ENCODE results near the gene NPHP4.

NPHP4 gene

DNA sequence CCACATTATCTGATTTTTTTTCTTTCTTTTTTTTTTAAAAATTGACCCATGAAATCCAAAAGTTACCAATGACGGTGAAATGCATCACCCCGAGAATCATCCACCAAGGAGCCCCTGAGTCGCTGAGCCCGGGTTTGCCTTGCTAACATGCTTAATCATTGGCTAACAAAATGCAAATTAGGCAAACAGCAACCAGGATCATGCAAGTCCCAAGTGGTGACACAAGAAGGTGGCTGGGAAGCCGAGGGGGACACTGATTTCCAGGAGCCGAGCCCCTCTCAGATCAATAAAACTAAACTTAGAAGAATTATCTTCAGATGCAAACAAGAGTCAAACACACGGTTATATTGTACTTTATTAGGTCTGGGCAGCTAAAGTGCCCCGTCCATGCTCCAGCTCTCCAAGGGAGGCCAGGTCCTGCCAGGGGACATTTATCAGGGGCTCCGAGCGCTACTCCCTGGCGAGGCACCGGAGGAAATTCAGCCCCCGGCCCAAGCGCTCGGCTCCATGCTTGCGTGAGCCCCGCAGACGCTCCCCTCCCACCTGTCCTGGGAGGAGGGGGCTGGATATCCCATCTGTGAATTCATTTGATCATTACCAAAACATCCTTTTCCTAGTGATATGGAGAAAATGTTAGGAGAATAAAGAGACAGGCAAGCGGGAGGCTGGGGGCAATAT lies 154.1 kb downstream of the NPHP4 start:
- Histone ChIP-seq H3K9me3 (ENCODE audit: low read length) (no peaks in the 10 kb centered on the region), H3K27me3 (ENCODE audit: control insufficient read depth in 1 of 2, insufficient read depth in 2 of 2, low read length in 2 of 2) (peaks cover 0 to 15% of the 10 kb centered on the region in 2 donors), H3K27ac (ENCODE audit: low read depth, low read length) (no peak overlapping the region), H3K4me3 (ENCODE audit: low read depth in 1 of 2, low read length in 2 of 2) (no peak overlapping the region), H3K36me3 (ENCODE audit: insufficient read depth, low read length) (no peaks in the 10 kb centered on the region), H3K4me1 (ENCODE audit: insufficient read depth, low read length) (no peaks in the 10 kb centered on the region), H3K9ac (ENCODE audit: low read length) (no peak overlapping the region)

DNA sequence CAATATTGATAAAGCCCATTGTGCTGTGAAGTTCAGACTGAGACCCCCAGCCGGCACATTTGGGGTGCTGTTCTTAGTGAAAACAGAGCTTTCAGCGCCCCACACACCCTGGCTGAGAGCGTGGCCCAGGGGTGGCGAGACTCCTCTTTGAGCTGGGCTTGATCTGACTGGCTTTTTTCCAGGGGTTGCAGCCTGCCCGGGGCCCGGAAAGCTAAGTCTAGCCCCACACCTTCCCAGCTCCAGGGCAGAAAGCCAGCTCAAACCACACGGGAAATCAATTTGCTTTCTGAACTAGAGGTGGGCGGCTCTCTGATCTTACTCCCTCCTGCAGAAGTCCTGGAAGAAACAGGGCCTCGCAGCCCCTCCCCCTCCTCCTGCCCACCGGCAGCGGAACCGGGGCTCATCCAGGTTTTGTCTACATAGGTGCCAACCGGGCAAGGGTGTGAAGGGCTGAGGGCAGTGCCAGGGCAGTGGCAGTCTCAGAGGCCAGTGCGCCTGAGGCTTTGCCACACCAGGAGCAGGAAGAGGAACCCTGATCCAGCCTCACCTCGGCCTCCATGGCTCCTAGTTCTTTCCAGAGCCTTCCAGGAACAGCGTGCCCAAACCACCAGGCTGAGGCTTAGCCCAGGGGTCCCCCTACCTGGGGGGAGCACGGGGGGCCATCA lies 155.3 kb downstream of the NPHP4 start:
- H3K27ac ChIP-seq (ENCODE audit: low read depth, low read length) = no peak overlapping the region
- no peaks in the 10 kb centered on the region for H3K4me1 ChIP-seq (ENCODE audit: insufficient read depth, low read length)
- H3K27me3 ChIP-seq (ENCODE audit: control insufficient read depth in 1 of 2, insufficient read depth in 2 of 2, low read length in 2 of 2) = peaks cover 0 to 18% of the 10 kb centered on the region in 2 donors
- H3K4me3 ChIP-seq (ENCODE audit: low read depth in 1 of 2, low read length in 2 of 2) = no peak overlapping the region
- H3K9ac ChIP-seq (ENCODE audit: low read length) = no peak overlapping the region
- H3K9me3 ChIP-seq (ENCODE audit: low read length) = no peaks in the 10 kb centered on the region
- H3K36me3 ChIP-seq (ENCODE audit: insufficient read depth, low read length) = no peaks in the 10 kb centered on the region

DNA sequence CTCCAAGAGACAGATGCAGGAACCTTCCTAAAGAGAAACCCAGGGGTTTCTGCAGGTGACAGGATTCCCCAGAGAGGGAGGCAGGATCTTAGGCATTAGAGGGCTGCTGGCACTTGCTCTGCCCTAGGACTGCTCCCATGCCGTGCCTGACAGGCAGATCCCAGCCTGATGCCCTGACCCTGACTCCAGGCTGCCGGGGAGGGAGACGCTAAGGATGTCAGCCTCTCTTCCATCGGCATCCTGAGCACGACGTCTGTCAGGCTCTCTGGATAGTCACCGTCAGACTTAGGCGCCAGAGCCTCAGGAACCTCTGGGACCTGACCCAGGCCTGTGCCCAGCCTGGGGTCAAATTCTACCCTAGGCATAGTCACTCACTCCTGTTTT lies 157.1 kb downstream of the NPHP4 start:
- H3K27ac ChIP-seq (ENCODE audit: low read depth, low read length) = no peak overlapping the region
- peaks cover 0 to 30% of the 10 kb centered on the region in 2 donors for H3K27me3 ChIP-seq (ENCODE audit: control insufficient read depth in 1 of 2, insufficient read depth in 2 of 2, low read length in 2 of 2)
- no peaks in the 10 kb centered on the region for H3K36me3 ChIP-seq (ENCODE audit: insufficient read depth, low read length)
- H3K9ac ChIP-seq (ENCODE audit: low read length) = no peak overlapping the region
- no peaks in the 10 kb centered on the region for H3K4me1 ChIP-seq (ENCODE audit: insufficient read depth, low read length)
- no peak overlapping the region for H3K4me3 ChIP-seq (ENCODE audit: low read depth in 1 of 2, low read length in 2 of 2)
- H3K9me3 ChIP-seq (ENCODE audit: low read length) = no peaks in the 10 kb centered on the region

DNA sequence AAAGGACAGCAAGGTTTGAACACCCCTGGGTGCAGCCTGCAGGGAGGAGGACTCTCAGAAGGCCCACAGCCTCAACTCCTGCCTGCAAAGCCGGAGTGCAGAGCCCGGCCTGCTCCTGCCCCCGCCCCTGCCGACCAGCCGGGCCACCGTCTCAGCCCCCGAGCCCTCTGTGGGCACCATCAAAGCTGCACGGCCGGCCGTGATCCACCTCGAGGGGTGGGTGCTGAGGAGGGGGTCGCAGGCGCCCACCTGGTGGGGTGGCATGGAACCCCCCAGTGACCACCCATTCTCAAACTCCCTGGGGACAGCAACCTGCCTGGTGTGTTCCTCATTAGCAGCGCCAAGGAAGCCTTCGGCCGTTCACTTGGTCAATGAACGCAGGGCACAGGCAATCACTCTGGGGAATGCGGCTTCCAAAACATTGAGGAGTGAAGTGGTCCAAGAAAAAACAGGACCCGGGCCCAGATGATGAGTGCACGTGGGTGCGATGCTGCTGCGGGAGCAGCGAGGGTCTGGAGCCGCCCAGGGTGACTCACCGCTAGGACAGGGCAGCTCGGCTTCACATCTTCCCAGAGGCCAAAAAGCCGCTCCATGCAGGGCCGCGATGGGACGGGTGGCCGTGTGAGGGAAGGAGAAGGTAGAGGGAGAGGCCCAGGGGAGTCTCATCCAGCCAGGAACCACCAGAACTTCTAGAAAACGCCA lies 157.6 kb downstream of the NPHP4 start:
- Histone ChIP-seq H3K9ac (ENCODE audit: low read length) (no peak overlapping the region), H3K4me3 (ENCODE audit: low read depth in 1 of 2, low read length in 2 of 2) (no peak overlapping the region), H3K36me3 (ENCODE audit: insufficient read depth, low read length) (no peaks in the 10 kb centered on the region), H3K9me3 (ENCODE audit: low read length) (no peaks in the 10 kb centered on the region), H3K4me1 (ENCODE audit: insufficient read depth, low read length) (no peaks in the 10 kb centered on the region), H3K27ac (ENCODE audit: low read depth, low read length) (no peak overlapping the region), H3K27me3 (ENCODE audit: control insufficient read depth in 1 of 2, insufficient read depth in 2 of 2, low read length in 2 of 2) (peaks cover 0 to 30% of the 10 kb centered on the region in 2 donors)

DNA sequence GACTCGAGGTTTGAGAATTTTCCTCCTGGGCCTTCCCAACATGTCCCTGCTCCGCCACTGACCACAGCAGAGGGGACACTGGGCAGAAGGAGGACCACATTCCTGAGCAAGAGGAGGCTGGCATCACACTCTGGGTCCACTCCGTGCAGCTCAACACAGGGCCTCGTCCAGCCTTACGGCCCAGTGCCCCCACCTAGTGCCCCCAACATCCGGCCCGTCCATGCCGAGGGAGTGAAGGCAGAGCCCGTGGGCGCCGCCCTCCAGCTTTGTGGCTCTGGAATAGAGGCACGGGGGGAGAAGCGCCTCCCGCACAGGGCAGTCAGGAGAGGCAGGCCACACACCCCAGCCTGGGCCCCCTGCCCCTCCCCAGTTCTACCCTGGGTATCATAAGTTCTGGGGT lies 158.3 kb downstream of the NPHP4 start:
- Histone ChIP-seq H3K4me1 (ENCODE audit: insufficient read depth, low read length) (no peaks in the 10 kb centered on the region), H3K4me3 (ENCODE audit: low read depth in 1 of 2, low read length in 2 of 2) (no peak overlapping the region), H3K9me3 (ENCODE audit: low read length) (no peaks in the 10 kb centered on the region), H3K36me3 (ENCODE audit: insufficient read depth, low read length) (no peaks in the 10 kb centered on the region), H3K27ac (ENCODE audit: low read depth, low read length) (no peak overlapping the region), H3K9ac (ENCODE audit: low read length) (no peak overlapping the region), H3K27me3 (ENCODE audit: control insufficient read depth in 1 of 2, insufficient read depth in 2 of 2, low read length in 2 of 2) (peaks cover 0 to 30% of the 10 kb centered on the region in 2 donors)

DNA sequence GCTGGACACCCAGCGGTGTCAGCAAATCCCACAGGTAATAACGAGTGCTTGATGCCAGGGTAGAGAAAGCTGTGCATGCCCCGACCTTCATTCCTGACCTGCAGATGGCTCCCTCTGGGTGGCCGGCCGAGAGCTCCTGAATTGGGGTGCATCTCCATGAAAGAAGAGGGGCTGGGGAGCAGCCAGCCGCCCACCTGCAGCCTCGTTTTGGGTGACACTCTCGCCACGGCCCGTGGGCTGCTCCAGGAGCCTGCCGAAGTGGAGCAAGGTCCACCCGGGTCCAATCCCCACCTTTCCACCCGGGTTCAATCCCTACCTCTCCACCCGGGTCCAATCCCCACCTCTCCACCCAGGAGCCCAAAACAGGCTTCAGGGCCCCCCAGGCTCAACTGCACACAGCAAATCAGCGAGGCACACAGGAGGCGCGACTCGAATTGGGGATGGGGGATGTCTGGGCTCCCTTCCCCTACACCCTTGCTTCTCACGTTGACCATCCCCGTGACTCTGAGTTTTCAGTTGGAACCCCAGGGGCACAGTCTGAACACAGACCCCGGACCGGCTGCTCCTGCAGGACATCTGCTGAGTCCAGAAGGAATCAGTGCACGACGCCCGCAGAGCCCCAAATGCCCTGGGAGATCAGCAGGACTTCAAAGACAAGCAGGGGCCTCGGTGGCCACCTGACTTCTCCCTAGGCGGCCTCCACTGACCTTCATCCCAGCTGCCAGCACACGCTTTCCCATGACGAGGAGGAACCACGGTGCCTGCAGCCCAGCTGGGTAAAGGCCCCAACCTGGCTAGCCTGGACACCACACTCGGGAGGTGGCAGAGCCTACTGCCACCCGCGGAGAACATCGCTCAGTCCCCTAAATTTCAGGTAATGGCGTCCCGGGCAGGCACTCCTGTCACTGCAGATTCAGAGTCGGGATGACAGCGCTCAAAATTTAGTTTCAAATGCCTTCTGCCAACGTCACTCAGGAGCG lies 159.0 kb downstream of the NPHP4 start:
- H3K9ac ChIP-seq (ENCODE audit: low read length) = no peak overlapping the region
- no peak overlapping the region for H3K4me3 ChIP-seq (ENCODE audit: low read depth in 1 of 2, low read length in 2 of 2)
- no peak overlapping the region for H3K27ac ChIP-seq (ENCODE audit: low read depth, low read length)

DNA sequence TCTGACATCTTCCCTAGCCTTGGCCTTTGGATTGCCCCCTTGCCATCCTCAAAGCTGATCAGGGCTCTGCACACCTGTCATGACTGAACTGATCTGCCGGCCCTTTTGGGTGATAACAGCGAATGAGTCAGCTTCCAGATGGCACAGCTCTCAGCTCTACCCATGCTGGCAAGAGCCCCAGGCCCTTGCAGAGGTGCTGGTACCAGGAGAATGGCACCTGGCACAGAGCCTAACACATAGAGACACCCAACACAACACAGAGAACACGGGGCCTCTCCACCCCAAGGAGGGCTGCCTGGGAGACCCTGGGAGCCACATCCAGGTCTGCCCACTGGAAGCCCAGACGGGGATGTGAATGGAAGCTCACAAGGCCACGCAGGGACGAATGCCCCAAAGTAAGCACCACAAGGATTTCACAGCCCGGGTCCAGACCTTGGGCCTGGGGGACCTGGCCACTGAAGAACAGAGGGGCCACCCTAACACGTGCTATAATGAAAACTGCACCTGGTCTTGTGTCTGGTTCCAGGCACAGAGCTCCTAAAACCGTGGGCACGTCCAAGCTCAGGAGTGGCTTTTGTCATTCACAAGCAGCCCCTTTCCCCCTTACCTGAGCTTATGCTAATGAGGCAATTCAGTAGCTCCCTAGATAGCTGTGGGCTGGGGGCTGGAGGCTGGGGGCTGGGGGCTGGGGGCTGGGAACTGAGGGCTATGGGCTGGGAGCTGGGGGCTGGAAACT lies 160.5 kb downstream of the NPHP4 start:
- Histone ChIP-seq H3K27ac (ENCODE audit: low read depth, low read length) (no peak overlapping the region), H3K9me3 (ENCODE audit: low read length) (no peaks in the 10 kb centered on the region), H3K9ac (ENCODE audit: low read length) (no peak overlapping the region), H3K36me3 (ENCODE audit: insufficient read depth, low read length) (no peaks in the 10 kb centered on the region), H3K4me1 (ENCODE audit: insufficient read depth, low read length) (no peaks in the 10 kb centered on the region), H3K27me3 (ENCODE audit: control insufficient read depth in 1 of 2, insufficient read depth in 2 of 2, low read length in 2 of 2) (peaks cover 0 to 24% of the 10 kb centered on the region in 2 donors), H3K4me3 (ENCODE audit: low read depth in 1 of 2, low read length in 2 of 2) (no peak overlapping the region)

More for the DNA sequence above, 159.0 kb downstream of the NPHP4 start:
- no peaks in the 10 kb centered on the region for H3K9me3 ChIP-seq (ENCODE audit: low read length)
- no peaks in the 10 kb centered on the region for H3K36me3 ChIP-seq (ENCODE audit: insufficient read depth, low read length)
- H3K4me1 ChIP-seq (ENCODE audit: insufficient read depth, low read length) = no peaks in the 10 kb centered on the region
- peaks cover 0 to 30% of the 10 kb centered on the region in 2 donors for H3K27me3 ChIP-seq (ENCODE audit: control insufficient read depth in 1 of 2, insufficient read depth in 2 of 2, low read length in 2 of 2)

DNA sequence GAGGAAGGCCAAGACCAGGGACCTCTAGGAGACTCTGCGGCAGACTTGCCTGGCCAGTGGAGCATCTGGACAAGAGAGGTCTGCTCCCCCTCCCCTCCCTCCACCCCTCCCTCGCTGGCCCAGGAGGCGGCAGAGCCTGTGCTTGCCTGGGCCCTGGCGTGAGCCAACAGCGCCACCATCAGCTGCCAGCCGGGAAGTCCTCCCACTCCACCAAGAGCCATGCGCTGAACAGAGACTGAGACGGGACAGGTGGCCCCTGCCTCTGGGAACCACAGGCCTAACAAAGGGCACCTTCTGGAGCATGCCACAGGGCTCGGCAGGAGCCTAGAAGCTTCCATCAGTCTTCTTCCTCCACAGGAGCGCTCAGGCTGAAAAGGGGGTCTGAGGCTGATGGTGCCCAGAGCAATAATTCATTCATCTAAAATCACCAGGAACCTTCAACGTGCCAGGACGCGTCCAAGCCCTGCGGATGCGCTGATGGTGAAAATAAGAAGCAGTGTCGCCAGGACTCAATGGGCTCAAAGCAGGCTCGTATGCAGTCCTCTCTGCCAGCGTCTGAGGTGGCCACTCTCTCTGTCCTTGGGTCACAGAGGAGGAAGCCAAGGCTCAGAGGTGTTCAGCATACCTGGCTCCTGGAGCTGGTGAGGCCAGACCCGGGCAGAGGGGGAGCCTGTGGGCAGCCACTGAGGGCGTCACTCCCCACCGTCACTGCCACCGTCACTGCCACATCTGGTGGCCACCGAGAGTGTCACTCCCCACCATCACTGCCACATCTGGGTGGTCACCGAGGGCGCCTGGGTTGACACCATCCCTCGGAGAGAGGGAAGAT lies 161.2 kb downstream of the NPHP4 start:
- H3K36me3 ChIP-seq (ENCODE audit: insufficient read depth, low read length) = no peaks in the 10 kb centered on the region
- H3K4me1 ChIP-seq (ENCODE audit: insufficient read depth, low read length) = no peaks in the 10 kb centered on the region
- peaks cover 0 to 22% of the 10 kb centered on the region in 2 donors for H3K27me3 ChIP-seq (ENCODE audit: control insufficient read depth in 1 of 2, insufficient read depth in 2 of 2, low read length in 2 of 2)
- H3K9me3 ChIP-seq (ENCODE audit: low read length) = no peaks in the 10 kb centered on the region
- H3K27ac ChIP-seq (ENCODE audit: low read depth, low read length) = no peak overlapping the region
- no peak overlapping the region for H3K4me3 ChIP-seq (ENCODE audit: low read depth in 1 of 2, low read length in 2 of 2)
- no peak overlapping the region for H3K9ac ChIP-seq (ENCODE audit: low read length)

DNA sequence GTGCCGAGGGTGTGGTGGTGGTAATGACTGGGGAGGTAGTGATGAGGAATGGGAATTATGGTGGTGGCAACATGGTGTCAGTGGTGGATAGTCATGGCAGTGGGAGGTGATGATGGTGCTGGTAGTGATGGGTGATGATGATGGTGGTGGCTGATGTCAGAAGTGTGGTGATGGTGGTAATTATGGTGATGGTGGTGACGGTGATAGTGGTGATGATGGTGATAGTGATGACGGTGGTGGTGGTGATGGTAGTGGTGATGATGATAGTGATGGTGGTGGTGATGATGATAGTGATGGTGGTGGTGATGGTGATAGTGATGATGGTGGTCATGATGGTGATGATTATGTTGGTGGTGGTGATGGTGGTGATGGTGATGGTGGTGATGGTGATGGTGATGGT lies 162.8 kb downstream of the NPHP4 start:
- Histone ChIP-seq H3K27me3 (ENCODE audit: control insufficient read depth in 1 of 2, insufficient read depth in 2 of 2, low read length in 2 of 2) (peaks cover 0 to 22% of the 10 kb centered on the region in 2 donors), H3K9ac (ENCODE audit: low read length) (no peak overlapping the region), H3K27ac (ENCODE audit: low read depth, low read length) (no peak overlapping the region), H3K4me1 (ENCODE audit: insufficient read depth, low read length) (no peaks in the 10 kb centered on the region), H3K9me3 (ENCODE audit: low read length) (no peaks in the 10 kb centered on the region), H3K4me3 (ENCODE audit: low read depth in 1 of 2, low read length in 2 of 2) (no peak overlapping the region), H3K36me3 (ENCODE audit: insufficient read depth, low read length) (no peaks in the 10 kb centered on the region)

DNA sequence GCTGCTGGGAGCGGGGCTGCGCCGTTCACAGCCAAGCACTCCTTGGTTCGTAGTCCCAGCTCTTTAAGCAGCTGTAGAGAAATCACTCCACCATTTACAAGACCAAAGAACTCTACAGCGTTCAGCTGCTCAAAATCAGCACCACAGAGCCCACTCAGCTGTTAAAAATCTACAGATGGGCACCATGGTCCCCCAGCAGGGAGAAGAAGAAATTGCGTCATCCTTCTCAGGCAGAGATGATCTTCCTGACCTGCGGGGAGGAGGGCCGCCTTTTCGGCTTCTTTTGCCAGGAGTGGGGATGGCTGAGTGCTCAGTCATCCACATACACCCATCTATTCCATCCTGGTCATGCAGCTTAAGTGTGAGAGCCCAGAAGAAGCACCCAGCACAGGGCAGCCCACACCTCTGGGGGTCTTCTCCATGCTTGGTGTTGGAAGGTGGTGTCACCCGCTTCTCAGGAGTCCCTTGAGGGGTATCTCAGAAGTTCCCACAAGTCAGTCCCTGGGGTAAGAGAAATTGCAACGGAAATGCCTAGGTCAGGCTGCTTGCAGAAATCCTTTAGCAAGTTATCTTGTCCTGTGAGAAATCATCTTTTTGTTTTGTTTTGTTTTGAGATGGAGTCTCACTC lies 163.8 kb downstream of the NPHP4 start:
- H3K27ac ChIP-seq (ENCODE audit: low read depth, low read length) = no peak overlapping the region
- H3K4me1 ChIP-seq (ENCODE audit: insufficient read depth, low read length) = no peaks in the 10 kb centered on the region
- no peak overlapping the region for H3K4me3 ChIP-seq (ENCODE audit: low read depth in 1 of 2, low read length in 2 of 2)
- peaks cover 0 to 18% of the 10 kb centered on the region in 2 donors for H3K27me3 ChIP-seq (ENCODE audit: control insufficient read depth in 1 of 2, insufficient read depth in 2 of 2, low read length in 2 of 2)
- H3K9me3 ChIP-seq (ENCODE audit: low read length) = no peaks in the 10 kb centered on the region
- H3K36me3 ChIP-seq (ENCODE audit: insufficient read depth, low read length) = no peaks in the 10 kb centered on the region
- H3K9ac ChIP-seq (ENCODE audit: low read length) = no peak overlapping the region
